ENCODE measurements around the gene IMPDH2. TPM values are rescaled to one million over a fixed set of nuclear protein-coding genes. Genes with fewer than 3 reads are reported as not detected.
A peak's percentile ranks its signal among the peaks of the same experiment; 100 is the strongest.

IMPDH2 gene
- total RNA-seq, 2 experiments from 2014 or later: 295 to 360 TPM

- H3K79me2 ChIP-seq (ENCODE audit: insufficient read depth, low read depth, low read length): no peaks in the 10 kb centered on the region
- H3K36me3 ChIP-seq (ENCODE audit: insufficient read depth, low read length): no peaks in the 10 kb centered on the region
- ChIA-PET POLR2A (interaction anchor here (0.6 to 1.1 kb wide), 2 partner anchors 11 to 13 kb away, joined by 4 read pairs; partner anchors contain the start of gene WDR6), CTCF (ENCODE audit: unreplicated experiment) (no interaction called here)
- H3K4me1 ChIP-seq (ENCODE audit: insufficient read depth, low read length, poor library complexity, severe bottlenecking): peaks cover 4% of the 10 kb centered on the region
- no peak for TF ChIP-seq CTCF (conservative IDR thresholded peaks at IDR 0.05; ENCODE audit: low read length)
- no peak for TF ChIP-seq EZH2phosphoT487 (IDR thresholded peaks at IDR 0.05; ENCODE audit: borderline replicate concordance, low read depth, low read length)
- H2AFZ ChIP-seq (ENCODE audit: low read length): no peak overlapping the region
- no peaks in the 10 kb centered on the region for H3K9me2 ChIP-seq (ENCODE audit: insufficient read depth, low read length)
- no peak overlapping the region for H3K4me2 ChIP-seq (ENCODE audit: low read length)
- H3K27ac ChIP-seq (ENCODE audit: low read depth, low read length, poor library complexity, severe bottlenecking): no peak overlapping the region
- no peak for DNase-seq (ENCODE audit: low spot score)
- BruUV-seq (replicated peaks): no TSS peak
- no peaks in the 10 kb centered on the region for H3K9me3 ChIP-seq (ENCODE audit: low read length)
- intact Hi-C loops (cut with micrococcal nuclease; ENCODE audit: unreplicated experiment): no loop called here
- no peak overlapping the region for H3K4me3 ChIP-seq (ENCODE audit: low read depth, low read length, poor library complexity, severe bottlenecking)
- no peaks in the 10 kb centered on the region for H4K20me1 ChIP-seq (ENCODE audit: insufficient read depth, low read length)
Measured at GRCh38 chr3:48996640-48997039, 32.6 kb downstream of the IMPDH2 start.

GRCh38 chr3:48993834-48994233, 35.4 kb downstream of the IMPDH2 start:
- Histone ChIP-seq H3K27ac (ENCODE audit: low read depth, low read length, poor library complexity, severe bottlenecking) (no peak overlapping the region), H2AFZ (ENCODE audit: low read length) (no peak overlapping the region), H3K79me2 (ENCODE audit: insufficient read depth, low read depth, low read length) (no peaks in the 10 kb centered on the region; the same call in 1 of the 2 replicates), H3K4me3 (ENCODE audit: low read depth, low read length, poor library complexity, severe bottlenecking) (no peak overlapping the region), H4K20me1 (ENCODE audit: insufficient read depth, low read length) (no peaks in the 10 kb centered on the region), H3K4me1 (ENCODE audit: insufficient read depth, low read length, poor library complexity, severe bottlenecking) (peaks cover 26% of the 10 kb centered on the region), H3K9me3 (ENCODE audit: low read length) (no peaks in the 10 kb centered on the region), H3K9me2 (ENCODE audit: insufficient read depth, low read length) (no peaks in the 10 kb centered on the region), H3K4me2 (ENCODE audit: low read length) (no peak overlapping the region), H3K36me3 (ENCODE audit: insufficient read depth, low read length) (no peaks in the 10 kb centered on the region)
- no TSS peak for BruUV-seq (replicated peaks)
- ChIA-PET CTCF (ENCODE audit: unreplicated experiment) (no interaction called here), POLR2A (interaction anchor here (1.7 kb wide), 1 partner anchor 13 kb away, joined by 4 read pairs; the partner anchor contains the start of gene WDR6)
- DNase-seq (ENCODE audit: low spot score): no peak
- no peak for TF ChIP-seq EZH2phosphoT487 (IDR thresholded peaks at IDR 0.05; ENCODE audit: borderline replicate concordance, low read depth, low read length)
- TF ChIP-seq CTCF (conservative IDR thresholded peaks at IDR 0.05; ENCODE audit: low read length): no peak
- intact Hi-C loops (cut with micrococcal nuclease; ENCODE audit: unreplicated experiment): no loop called here

- peak overlapping the region; percentile 97 for H3K4me2 ChIP-seq (ENCODE audit: low read length)
- TSS peak; percentile 62 for BruUV-seq (replicated peaks)
Measured at GRCh38 chr3:48991851-48992545, 37.2 kb downstream of the IMPDH2 start.

More at GRCh38 chr3:48991851-48992545, 37.2 kb downstream of the IMPDH2 start:
- no peak for DNase-seq (ENCODE audit: low spot score)
- TF ChIP-seq CTCF (conservative IDR thresholded peaks at IDR 0.05; ENCODE audit: low read length): no peak
- TF ChIP-seq EZH2phosphoT487 (IDR thresholded peaks at IDR 0.05; ENCODE audit: borderline replicate concordance, low read depth, low read length): no peak
- Histone ChIP-seq H3K4me1 (ENCODE audit: insufficient read depth, low read length, poor library complexity, severe bottlenecking) (peaks cover 27% of the 10 kb centered on the region), H3K9me3 (ENCODE audit: low read length) (no peaks in the 10 kb centered on the region), H4K20me1 (ENCODE audit: insufficient read depth, low read length) (no peaks in the 10 kb centered on the region), H3K36me3 (ENCODE audit: insufficient read depth, low read length) (no peaks in the 10 kb centered on the region), H3K27ac (ENCODE audit: low read depth, low read length, poor library complexity, severe bottlenecking) (no peak overlapping the region), H3K79me2 (ENCODE audit: insufficient read depth, low read depth, low read length) (no peaks in the 10 kb centered on the region; the same call in 1 of the 2 replicates), H3K4me3 (ENCODE audit: low read depth, low read length, poor library complexity, severe bottlenecking) (peak overlapping the region; percentile 84), H3K9me2 (ENCODE audit: insufficient read depth, low read length) (no peaks in the 10 kb centered on the region), H2AFZ (ENCODE audit: low read length) (no peak overlapping the region)
- intact Hi-C loops (cut with micrococcal nuclease; ENCODE audit: unreplicated experiment): loop anchor here (2.0 kb wide), 1 partner anchor 15 kb away; the partner anchor contains the start of gene WDR6
- ChIA-PET POLR2A (interaction anchor here (0.6 to 2.0 kb wide), 6 partner anchors 15 to 437 kb away, joined by 3 to 7 read pairs (median 4); partner anchors contain the start of genes DALRD3, NDUFAF3 and WDR6), CTCF (ENCODE audit: unreplicated experiment) (interaction anchor here (1.1 kb wide), 1 partner anchor 15 kb away, joined by 9 read pairs; the partner anchor contains the start of gene WDR6)
